Islet precursor cell (in vitro differentiated cells): ENCODE results near the gene CLEC1A.

ENCODE experiments used
- DNase-seq: peaks from one replicate; pipeline ENCODE4 v3.0.0-alpha.2; 2018

Gene CLEC1A

DNA sequence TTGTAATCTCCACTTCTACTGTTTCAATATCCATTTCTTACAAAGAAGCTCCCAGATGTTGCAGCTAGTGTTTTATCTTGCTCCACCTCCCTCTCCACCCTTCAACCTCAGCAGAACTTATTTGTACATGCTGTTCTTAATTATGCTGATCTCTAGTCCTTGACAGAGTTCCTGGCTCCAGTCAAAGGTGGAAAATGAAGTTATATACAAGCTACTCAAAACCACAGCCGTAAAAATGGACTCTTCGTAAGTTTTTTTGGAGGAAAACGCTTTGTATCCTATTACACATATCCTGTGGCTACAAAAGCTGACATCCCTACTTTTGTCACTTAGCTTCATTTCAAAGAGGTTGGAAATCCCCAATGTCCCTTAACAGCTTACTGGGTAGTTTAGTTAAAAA, 1.3 kb downstream of the CLEC1A start:
- no peak for DNase-seq

DNA sequence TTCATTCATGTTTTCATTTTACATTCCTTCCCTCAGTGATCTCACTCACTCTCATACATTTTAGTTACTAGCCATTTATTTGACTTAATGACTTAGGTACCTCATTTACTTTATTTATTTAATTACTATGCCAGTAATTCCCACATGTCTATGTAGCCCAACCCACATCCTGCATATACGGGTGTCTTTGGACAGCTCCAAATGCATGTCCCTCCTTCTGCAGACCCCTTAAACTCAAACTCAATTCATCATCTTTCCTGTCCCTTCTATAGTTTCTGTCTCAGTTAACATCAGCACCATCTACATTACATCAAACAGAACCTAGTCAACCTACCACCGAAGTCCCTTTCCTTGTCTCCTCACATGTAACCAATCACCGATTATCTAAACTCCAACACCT, 2.8 kb downstream of the CLEC1A start:
- no peak for DNase-seq

DNA sequence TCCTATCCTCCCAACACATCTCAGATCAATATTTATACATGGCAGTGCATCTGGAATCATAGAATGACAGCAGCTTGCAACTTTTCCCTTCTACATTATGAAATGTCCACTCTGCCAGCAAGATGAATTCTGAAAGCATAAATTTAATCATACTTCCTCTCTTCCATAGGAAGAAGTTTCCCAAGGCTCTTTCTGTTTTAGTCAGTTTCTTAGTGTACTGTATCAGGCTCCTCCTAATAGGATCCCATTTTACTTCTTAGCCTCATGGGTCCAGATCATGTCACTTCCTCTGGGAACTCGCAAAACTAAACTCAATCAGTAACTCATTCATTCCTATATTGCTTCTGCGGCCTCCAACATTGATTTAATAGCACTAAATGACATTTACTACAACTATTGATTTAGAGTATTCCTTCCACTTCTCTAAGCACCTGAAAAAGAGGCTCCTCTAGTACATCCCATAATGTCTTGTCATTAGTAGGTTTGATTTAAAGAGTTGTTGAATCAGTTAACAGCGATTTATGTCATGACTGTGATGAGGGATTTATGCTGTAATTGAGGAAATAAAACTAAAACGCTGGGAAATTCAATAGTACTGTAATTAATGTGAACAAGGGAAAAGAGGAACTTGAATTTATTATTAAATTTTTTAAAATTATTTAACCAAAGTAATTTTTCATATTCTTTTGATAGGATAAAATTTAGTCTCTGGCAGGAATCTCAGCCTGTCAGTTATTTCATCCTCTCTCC, 4.0 kb downstream of the CLEC1A start:
- no peak for DNase-seq

DNA sequence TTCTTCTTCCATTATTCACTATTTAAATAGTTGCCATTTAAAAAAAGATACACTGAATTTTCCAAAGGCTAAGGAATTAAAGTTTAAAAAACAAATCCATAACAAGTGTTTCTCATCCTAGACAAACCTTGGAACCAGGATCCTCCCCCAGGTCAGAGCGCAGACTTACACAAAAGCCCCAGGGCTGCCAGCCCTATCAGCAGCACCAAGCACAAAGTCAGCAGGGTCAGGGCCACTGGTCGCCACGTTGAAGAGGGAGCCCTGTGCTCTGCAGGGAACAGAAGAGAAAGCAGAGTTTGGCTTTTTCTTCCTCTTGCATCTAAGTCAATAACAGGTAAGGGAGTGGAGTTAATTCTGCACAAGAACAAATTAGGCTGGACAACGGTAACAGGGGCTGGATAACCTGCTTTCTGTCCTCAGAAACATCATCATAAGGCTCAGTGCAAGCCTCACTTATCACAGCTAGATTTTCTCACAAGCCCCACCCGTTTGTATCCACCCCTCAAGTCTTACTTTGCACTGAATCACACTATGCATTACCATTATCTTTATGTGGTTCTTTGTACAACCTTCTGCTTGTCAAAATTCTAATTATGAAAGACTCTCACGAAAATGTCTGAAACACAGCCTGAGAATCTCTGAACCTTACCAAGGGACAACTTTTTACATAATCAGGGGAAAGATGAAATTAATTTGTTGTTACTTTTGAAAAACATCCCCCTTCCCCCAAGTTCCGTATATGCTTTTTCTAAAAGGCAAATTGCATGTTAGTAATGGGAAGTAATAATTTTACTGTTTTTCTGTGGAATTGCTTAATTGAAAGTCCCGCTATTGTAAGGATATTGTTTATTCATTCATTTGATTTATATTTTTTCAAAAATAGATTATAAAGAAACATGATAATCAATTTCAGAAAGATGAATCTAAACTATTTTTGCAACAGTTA, 9.6 kb downstream of the CLEC1A start:
- DNase-seq = no peak

DNA sequence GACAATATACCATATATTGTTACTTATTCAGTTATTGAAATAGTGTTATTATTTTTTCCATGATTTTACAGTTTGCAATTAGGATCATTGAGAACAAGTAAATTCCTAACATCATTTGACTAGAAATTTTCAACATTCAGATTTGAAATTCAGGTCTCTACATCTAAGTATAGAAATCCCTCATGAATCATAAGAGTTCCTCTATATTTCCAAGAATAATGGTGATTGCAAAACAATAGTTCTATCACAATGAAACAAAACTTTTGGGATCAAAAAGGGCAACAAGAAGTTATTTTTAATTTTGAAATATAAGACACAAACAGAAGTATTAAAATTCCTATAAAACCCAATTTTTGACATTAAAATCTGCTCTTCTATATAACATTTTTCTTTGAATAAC, 10.8 kb downstream of the CLEC1A start:
- DNase-seq = no peak

DNA sequence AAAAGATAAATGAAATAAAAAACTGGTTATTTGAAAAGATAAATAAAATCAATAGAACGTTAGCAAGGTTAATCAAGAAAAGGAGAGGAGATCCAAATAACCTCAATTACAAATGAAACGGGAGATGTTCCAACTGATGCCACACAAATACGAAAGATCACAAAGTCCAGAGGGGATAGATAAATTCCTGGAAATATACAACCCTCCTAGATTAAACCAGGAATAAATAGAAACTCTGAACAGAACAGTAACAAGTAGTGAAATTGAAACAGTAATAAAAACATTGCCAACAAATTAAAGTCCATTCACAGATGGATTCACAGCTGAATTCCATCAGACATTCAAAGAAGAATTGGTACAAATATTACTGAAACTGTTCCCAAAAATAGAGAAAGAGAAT, 12.4 kb downstream of the CLEC1A start:
- DNase-seq = no peak

DNA sequence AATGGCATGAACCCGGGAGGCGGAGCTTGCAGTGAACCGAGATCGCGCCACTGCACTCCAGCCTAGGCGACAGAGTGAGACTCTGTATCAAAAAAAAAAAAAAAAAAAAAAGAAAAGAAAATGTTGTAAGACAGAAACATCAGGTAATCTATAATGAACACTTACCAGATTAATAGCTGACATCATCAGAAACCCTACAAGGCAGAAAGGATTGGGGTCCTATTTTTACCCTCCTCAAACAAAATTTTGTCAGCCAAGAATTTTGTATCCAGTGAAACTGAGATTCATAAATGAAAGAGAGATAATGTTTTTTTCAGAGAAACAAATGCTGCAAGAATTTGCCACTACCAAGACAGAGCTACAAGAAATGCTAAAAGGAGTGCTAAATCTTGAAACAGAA, 14.1 kb downstream of the CLEC1A start:
- no peak for DNase-seq

DNA sequence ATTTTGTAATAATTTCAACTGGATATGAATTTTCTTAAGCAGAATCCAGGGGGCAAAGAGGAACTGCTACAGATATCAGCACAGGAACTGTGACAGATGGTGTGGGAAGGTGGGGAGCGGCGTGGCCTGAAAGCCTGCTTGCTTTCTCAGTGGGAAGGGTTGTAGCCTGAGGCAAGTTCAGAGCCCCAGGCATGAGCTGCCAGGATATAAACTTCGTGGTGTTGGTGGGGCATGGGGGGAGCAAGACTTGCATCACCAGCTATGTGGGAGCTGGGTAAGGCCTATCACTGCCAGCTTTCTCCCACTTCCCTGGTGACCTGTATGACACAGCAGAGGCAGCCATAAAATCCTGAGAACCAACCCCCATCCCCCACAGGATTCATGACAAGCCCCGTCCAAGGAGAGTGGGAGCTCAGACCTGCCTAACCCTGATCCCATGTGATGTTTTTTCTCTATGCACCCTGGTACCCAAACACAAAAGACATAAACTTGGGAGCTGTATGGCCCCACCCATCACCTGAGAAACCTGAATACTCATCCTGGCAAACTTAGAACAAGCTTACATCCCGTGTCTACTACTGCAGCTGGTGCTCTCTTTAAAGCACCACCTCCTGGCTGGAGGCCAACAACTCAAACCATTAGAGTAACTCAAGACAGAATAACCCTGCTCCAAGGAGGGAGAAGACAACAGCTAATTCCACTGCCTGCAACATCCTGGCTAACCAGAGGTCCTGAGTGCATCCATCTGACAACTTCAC, 16.5 kb downstream of the CLEC1A start:
- DNase-seq = no peak

DNA sequence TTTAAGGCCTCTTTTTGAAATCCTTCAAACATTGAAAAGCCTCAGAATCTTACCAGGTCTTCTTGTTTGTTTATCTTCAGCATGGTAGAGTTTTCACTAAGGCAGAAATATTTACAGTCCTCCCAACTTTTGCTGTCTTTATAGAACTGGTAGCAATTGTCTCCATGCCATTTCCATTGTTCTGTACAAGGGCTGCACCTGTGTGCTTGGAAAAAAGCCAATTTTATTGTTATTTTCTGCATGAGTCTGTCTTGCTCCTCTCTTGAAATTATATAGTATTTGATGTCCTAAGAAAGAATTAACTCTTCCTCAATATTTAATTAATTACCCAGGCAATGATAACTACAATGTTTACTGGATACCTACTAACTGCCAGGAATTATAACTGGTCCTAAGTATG, 23.3 kb downstream of the CLEC1A start:
- DNase-seq = no peak

DNA sequence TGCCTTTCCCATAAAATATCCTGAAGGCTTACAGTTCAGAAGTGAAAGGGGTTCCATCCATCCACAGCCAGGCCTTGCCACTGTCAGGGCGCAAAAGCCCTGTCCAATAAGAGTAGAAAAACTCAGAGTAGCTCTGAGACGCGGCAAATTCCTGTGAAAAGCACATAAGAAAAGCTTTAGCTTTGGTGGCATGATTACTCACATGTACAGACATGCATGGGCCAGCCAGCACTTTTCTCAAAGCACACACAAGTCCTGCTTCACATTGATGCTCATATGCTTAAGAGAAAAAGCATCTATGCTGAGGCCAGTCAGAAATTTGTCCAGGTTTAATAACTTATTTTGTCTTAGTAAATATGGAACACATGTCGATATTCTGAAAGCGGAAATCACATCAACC, 25.5 kb downstream of the CLEC1A start:
- DNase-seq = no peak

DNA sequence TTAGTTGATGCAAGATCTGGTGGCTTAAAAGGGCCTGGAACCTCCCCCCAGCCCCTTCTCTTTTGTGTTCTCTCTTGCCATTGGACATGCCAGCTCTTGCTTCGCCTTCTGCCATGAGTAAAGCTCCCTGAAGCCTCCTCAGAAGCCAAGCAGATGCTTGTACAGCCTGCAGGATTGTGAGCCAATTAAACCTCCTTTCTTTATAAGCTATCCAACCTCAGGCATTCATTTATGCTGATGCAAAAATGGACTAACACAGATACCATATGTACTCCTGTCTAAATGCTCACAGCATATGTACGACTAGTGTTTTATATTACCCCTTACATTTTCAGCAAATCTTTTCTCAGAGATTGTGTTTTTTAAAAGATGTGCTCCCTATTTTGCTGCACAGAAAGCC, 26.7 kb downstream of the CLEC1A start:
- no peak for DNase-seq

DNA sequence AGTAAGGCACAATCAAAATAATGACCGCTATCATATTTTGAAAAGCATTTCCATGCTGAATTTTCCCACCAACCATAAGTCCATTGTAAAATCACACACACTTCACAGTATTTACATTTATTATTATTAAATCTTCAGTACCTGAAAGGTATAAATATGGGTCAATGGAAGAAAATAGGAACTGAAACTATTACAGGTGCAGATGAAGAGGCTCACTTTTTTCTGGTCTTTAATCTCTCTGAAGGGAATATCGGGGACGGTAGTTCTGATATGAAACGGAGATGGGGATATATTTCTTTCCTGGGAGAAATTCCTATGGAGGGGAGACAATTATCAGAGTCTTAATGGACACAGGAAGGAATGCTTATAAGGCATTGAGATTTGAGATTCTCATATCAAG, 28.4 kb downstream of the CLEC1A start:
- DNase-seq = no peak

DNA sequence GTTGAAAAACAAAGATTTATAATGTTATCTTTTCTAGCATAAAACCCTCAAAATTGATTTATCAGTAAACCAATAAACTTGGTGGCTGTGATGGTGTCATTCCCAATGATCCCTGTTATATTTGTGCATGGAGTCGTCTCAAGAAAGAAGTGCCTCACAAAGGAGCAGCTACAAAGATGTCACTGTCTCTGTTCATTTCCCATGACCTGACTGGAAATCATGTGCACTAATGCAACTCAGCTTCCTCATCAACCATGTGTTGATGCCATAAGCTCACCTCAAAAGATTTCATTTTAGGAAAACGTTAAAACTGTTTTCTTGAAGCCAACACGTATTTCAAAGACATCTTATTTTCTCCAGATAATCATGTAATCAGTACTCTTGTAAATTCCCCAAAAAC, 28.8 kb downstream of the CLEC1A start:
- DNase-seq = no peak

DNA sequence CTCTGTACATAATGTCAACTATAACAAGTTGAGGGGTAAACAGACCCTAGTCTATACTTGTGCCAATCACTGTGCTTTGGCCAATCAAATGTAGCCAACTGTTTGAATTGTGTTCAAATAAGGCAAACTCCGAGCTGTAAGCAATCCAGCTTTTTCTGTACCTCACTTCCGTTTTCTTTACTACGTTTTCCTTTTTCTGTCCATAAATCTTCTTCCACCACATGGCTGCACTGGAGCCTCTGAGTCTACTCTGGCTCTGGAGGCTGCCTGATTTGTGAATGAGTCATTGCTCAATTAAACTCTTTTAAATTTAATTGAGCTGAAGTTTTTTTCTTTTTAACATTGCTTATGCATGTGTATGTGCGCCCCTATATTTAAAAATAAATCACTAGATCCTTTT, 29.7 kb downstream of the CLEC1A start:
- DNase-seq = no peak

DNA sequence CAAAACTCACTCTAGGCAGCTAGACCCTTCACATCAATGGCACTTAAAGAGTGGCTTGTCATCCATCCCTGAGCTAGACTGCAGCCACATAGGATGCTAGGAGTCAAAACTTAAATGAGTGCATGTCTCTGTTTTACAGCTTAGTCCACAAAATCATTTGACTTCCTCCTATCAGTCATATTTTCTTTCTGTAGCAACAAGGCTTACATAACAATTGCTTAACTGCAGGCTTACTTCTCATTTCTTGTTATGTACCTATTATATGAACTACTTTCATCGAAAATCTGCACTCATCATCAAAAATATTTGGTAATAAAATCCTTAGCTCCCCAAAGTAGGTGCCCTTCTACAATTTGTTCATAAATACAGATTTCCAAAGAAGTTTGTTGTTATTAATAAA, 30.1 kb downstream of the CLEC1A start:
- no peak for DNase-seq

DNA sequence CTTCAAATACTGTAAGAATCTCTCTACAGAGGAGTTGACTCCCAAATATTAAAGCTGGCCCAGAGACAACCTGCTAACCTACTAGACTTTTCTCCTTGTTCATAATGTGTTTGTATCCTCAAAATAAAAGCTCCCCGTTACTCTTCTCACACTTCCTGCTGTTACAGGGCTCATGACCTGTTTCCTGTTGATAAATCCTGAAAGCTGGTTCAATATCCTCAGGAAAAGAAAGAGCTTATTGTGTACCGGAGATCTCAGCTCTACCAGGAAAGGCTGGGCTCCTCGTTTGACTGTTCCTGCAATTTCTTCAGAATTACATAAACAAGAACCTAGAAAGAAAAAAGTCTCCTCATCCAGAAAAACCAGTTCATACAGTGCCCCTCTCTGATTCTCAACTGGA, 30.8 kb downstream of the CLEC1A start:
- peak; percentile 62 for DNase-seq

DNA sequence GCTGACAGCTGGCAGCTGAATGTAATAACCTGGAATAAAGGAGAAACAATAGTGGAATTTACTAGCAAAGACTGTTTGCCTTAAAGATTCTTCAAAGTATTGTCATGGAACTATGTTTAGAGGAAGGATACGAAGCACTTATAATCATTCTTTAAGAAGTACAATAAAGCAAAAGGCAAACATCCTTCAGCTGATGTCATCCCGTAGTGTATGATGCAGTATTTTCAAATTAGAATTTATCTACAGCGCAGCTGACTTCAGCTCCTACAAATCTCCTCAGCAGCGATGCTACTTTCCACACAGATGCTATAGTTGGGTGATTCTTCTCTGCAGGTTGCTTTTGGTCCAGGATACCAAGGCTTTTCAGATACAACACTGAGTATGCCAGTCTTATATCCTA, 31.5 kb downstream of the CLEC1A start:
- no peak for DNase-seq

DNA sequence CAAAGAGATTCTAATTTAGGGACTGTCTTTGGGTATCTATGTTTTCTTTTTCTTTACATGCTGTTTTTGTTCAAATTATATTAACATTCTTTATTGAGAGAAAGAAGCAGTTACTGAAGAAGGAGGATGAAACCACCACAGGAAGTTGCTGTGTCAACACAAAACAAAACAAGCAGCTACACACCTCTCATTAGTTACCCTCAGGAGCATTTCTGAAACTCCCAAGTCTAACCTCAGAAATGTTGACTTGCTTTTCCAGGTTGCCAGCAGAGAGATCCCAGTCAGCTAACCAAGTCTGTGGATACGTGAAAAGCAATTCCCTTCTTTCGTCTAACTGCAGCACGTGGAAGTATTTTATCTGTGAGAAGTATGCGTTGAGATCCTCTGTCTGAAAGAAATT, 33.5 kb downstream of the CLEC1A start:
- DNase-seq = no peak

DNA sequence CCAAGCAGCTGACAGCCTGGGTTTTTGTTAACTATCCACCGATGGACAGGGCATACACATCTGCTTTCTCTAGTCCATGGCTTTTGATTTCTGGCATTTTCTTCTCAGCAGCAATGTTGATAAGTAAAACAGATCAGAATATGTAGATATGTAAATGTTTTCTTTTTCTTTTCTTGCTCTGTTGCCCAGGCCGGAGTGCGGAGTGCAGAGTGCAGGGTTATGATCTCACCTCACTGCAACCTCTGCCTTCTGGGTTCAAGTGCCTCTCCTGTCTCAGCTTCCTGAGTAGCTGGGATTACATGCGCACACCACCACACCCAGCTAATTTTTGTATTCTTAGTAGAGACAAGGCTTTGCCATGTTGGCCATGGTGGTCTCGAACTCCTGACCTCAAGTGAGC, 40.4 kb downstream of the CLEC1A start:
- no peak for DNase-seq

DNA sequence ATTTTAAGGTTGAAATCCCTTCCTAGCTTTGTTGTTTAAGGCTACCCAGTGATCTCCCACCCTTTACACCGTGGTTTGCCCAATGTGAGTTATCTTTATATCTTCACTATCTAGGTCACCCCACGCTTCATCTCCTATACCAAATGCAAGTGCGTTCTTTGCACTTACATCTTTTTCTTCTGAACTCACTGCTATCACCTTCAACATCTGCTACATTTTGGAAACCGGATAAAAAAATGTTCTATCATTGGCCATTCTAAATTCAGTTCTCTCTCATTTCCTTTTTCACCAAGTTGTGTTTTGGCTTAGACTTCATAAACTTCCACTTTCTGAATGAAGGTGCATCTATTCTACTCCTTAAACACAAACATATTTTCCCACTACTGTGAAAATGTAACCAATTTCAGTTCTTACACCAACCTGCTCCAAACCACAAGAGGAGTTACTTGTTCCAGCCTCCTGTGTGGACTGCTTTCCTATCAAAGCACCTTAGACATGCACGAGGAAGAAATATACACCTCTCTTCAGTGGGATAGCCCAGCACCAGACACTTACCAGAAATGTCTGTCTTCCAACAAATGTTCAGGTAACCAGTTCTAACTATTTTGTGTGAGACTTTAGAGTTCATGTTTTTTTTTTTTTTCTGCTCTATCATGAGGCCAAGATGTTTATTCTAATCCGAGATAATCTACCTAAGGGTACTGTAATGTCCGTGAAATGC, 46.4 kb downstream of the CLEC1A start:
- no peak for DNase-seq

DNA sequence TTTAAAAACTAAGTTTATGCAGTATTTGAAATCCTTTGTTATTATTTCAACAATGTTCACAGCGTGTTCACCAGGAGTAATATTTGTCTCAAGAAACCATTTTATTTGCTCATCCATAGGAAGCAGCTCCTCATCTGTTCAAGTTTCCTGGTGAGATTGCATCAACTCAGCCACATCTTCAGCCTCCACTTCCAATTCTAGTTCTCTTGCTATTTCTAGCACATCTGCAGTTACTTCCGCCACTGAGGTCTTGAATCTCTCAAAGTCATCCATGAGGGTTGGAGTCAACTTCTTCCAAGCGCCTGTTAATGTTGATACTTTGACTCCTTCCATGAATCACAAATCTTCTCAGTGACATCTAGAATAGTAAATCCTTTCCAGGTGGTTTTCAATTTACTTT, 50.3 kb downstream of the CLEC1A start:
- DNase-seq = no peak

DNA sequence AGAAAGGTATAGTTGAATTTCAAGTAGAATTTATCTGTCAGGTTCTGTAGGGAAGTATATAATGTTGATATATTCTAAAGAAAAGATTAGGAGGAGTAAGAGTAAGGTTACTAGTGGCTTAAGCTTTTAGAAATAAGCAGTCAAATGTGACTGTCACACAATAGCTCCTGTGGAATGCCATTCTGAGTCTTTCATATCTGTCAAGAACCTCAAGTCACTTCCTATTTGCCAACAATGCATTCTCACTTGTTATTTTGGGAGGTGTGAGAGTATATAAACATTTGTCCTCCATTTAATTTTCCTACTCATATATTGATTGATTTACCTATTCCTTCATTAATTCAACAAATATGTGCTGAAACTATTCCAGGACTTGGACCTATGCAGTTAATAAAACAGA, 56.6 kb downstream of the CLEC1A start:
- DNase-seq = no peak
